Upper lobe of right lung (tissue), 1 donor: ENCODE results near the gene ELFN2. TPM values are rescaled to one million over a fixed set of nuclear protein-coding genes. Genes with fewer than 3 reads are reported as not detected.

Experiments
- ATAC-seq: fragments of 200-7000 bp; cut with Tn5 transposase; one replicate; pipeline ENCODE4 v1.9.1; 2020; ENCODE audit warnings: mild to moderate bottlenecking, moderate library complexity
- DNase-seq: peaks from one replicate; pipeline ENCODE4 v3.0.0-alpha.2; 2020
- H3K27ac ChIP-seq: fragments of 200-600 bp; one replicate; pipeline ENCODE4 v1.8.0; 2022
- H3K27me3 ChIP-seq: fragments of 200-600 bp; one replicate; pipeline ENCODE4 v1.8.0; 2022; ENCODE audit warnings: mild to moderate bottlenecking
- H3K36me3 ChIP-seq: fragments of 200-600 bp; one replicate; pipeline ENCODE4 v1.8.0; 2022
- H3K4me1 ChIP-seq: fragments of 200-600 bp; one replicate; pipeline ENCODE4 v1.8.0; 2022
- H3K4me3 ChIP-seq: fragments of 200-600 bp; one replicate; pipeline ENCODE4 v1.8.0; 2022; ENCODE audit warnings: mild to moderate bottlenecking
- H3K9me3 ChIP-seq: fragments of 200-600 bp; one replicate; pipeline ENCODE4 v1.8.0; 2022
- CTCF ChIP-seq: fragments of 200-600 bp; IDR thresholded peaks from one replicate; pipeline ENCODE4 v1.8.0; 2022; ENCODE audit warnings: antibody characterized with exemption
- intact Hi-C: fragments of 100-400 bp; cut with DNase I; formaldehyde crosslinking; loops from one replicate; pipeline ENCODE4 v1.11.0; 2022
- total RNA-seq: library from RNA; stranded (reverse); fragmentation: NEBNext Ultra II Directional; extraction: Animal tissue kit (Norgen Biotek cat#: 25700); gene quantifications from one replicate; pipeline ENCODE4 v1.2.1, GENCODE V29; 2021
- donor health status: DM: no; HTN: yes; CAD: no; lungs with severe emphysema.

The ELFN2 gene
- total RNA-seq, 1 donor from 2014 or later = 0.72 TPM

DNA sequence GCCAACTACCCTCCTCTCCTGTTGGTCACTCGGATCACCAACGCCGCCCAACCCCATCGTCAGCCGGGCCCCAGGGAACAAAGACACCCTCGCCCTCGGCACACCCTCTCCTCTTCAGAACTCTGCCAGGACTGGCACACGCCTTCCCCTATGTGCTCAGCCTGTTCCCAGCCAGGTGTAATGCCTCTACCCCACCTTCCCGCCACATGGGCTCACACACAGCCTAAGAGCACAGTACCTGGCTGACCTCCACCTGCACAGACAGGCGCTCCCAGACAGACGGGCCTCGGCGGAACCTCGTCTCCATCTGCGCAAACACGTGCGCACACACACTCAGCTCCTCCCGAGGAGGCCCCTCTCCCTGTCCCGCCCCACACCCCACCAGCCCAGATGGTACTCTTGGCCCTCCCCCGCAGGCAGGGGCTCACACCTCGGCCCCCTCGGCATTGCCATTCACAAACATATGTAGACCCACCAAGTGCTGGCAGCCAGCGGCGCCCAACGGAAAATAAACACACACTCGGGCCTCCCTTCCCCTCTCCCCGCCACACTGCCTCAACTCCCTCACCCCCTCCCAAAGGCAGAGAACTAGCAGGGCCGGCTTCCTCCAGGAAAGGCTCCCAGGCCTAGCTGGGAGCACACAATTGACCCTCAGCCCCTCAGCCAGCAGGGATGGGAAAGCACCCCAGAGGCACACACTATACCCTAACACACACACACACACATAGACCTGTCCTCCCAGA is 8.5 kb downstream of the ELFN2 start:
- Histone ChIP-seq H3K36me3 (no peaks in the 10 kb centered on the region), H3K4me1 (peaks cover 12% of the 10 kb centered on the region), H3K27me3 (peaks cover 37% of the 10 kb centered on the region), H3K9me3 (no peaks in the 10 kb centered on the region), H3K27ac (no peak overlapping the region), H3K4me3 (no peak overlapping the region)
- intact Hi-C loops = no loop called here
- peak; percentile 45 for ATAC-seq
- no peak for DNase-seq
- no peak for TF ChIP-seq CTCF

DNA sequence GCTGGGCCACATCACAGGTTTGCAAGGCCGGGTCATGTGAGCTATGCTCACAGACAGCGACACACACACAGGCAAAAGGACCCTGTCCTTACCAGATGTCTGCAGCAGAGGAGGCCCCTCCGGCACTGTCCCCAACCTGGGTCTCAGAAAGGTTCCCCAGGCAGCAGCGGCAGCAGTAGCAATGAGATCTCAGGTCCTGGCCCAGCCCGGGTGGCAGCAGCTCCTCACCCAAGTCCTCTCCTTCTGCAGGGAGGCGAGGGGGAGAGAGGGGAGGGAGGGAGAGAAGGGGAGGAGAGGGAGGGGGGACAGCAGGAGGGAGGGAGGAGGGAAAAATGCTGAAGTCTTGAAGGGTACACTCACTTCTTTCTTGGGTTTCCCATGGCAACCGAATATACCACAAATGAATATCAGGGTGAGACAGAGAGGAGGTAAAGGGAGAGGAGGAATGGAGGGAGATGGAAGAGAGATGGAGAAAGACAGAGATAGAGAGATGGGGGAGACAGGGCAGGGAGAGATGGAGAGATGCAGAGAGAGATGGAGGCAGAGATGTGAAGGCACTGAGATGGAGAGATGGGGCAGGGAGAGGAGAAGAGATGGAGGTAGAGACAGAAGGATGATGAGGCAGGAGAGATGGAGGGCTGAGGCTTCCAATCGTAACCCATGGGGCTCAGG is 9.5 kb downstream of the ELFN2 start:
- Histone ChIP-seq H3K9me3 (no peaks in the 10 kb centered on the region), H3K4me3 (no peak overlapping the region), H3K4me1 (peaks cover 12% of the 10 kb centered on the region), H3K27me3 (peaks cover 27% of the 10 kb centered on the region), H3K27ac (no peak overlapping the region), H3K36me3 (no peaks in the 10 kb centered on the region)
- TF ChIP-seq CTCF = no peak
- ATAC-seq (no peak), DNase-seq (no peak)
- intact Hi-C loops = no loop called here

DNA sequence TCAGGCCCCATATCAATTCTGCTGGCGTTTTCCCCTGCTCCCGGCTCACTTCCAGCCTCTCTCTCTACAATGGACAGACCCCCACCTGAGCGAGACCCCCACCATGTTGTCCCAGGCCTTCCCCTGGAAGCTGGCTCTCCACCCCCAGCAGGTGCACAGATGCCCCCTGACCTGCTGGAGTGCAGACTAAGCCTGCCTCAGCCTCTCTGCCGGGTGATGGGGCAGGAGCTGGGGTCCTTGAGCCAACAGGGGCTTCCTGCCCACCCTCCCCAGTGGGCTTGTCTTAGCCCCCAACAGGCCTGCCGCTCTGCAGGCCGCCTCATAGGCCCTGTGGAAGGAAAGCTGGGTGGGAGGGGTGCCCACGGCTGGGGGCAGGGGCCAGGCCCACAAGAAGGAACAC is 10.0 kb downstream of the ELFN2 start:
- Histone ChIP-seq H3K4me3 (no peak overlapping the region), H3K27me3 (peaks cover 25% of the 10 kb centered on the region), H3K9me3 (no peaks in the 10 kb centered on the region), H3K27ac (no peak overlapping the region), H3K4me1 (peaks cover 12% of the 10 kb centered on the region), H3K36me3 (no peaks in the 10 kb centered on the region)
- ATAC-seq (no peak), DNase-seq (no peak)
- TF ChIP-seq CTCF = no peak
- intact Hi-C loops = no loop called here

DNA sequence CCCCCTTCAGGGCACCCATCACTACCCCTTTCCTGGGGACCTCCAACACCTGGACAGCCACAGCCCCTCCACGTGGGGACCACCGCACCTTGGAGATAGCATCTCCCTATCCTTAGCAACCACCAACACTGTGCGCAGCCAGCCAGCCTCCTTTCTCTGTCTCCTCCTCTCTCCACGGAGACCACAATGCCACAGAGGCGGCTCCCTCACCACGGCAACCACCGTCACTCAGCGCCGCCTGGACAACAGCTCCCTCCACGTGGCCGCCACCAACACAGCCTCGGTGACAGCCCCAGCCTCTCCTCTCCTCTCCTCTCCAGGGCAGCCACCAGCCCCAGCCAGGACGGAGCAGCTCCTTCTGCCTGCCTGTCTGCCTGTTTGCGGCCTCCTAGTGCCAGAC is 10.5 kb downstream of the ELFN2 start:
- ATAC-seq (peak; percentile 47), DNase-seq (no peak)
- Histone ChIP-seq H3K4me1 (peaks cover 12% of the 10 kb centered on the region), H3K4me3 (no peak overlapping the region), H3K36me3 (no peaks in the 10 kb centered on the region), H3K27ac (no peak overlapping the region), H3K27me3 (peaks cover 25% of the 10 kb centered on the region), H3K9me3 (no peaks in the 10 kb centered on the region)
- intact Hi-C loops = no loop called here
- no peak for TF ChIP-seq CTCF

DNA sequence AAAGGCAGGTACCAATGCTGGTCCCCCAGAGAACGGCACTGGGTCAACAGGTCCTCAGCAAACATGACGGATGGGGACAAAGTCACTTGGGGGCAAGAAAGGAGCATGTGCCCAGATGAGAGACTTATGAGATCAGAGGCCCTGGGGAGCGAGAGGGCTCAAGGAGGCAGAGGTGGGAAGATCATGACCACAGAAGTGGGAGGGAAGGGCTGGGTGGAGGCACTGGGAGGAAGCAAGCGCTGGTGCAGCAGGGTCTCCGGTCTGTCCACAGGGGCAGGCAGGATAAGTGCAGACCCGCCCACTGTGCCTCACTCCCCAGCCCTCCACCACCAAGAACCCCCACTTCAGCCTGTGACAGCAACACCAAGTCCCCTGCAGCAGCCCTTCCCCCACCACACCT is 10.9 kb downstream of the ELFN2 start:
- intact Hi-C loops = no loop called here
- H3K27ac ChIP-seq = no peak overlapping the region
- no peak for TF ChIP-seq CTCF
- no peaks in the 10 kb centered on the region for H3K36me3 ChIP-seq
- H3K27me3 ChIP-seq = peaks cover 25% of the 10 kb centered on the region
- H3K4me1 ChIP-seq = peaks cover 12% of the 10 kb centered on the region
- no peak overlapping the region for H3K4me3 ChIP-seq
- H3K9me3 ChIP-seq = no peaks in the 10 kb centered on the region
- ATAC-seq = peak; percentile 1
- no peak for DNase-seq
